T-helper 9 cell (primary cell): ENCODE data around the gene CCDC8.
"Not testable (repeated sequence)": the region's sequence is repeated elsewhere in the genome, so short reads cannot be mapped to it uniquely, and the experiment has no call there.

ENCODE experiments used
- DNase-seq: peaks from one replicate; pipeline ENCODE4 v3.0.0-alpha.2; 2020

The CCDC8 gene

DNA sequence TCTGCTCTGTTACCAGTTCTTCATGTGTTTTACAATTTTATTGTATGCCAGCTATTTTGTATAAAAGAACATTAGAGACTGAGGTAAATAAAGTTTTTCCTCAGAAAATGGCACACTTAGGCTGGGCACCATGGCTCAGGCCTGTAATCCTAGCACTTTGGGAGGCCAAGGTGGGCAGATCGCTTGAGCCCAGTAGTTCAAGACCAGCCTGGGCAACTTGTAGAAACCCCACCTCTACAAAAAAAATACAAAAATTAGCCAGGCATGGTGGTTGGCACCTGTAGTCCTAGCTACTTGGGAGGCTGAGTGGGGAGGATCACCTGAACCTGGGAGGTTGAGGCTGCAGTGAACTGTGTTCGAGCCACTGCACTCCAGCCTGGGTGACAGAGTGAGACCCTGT lies 32.0 kb downstream of the CCDC8 start:
- DNase-seq: no peak

DNA sequence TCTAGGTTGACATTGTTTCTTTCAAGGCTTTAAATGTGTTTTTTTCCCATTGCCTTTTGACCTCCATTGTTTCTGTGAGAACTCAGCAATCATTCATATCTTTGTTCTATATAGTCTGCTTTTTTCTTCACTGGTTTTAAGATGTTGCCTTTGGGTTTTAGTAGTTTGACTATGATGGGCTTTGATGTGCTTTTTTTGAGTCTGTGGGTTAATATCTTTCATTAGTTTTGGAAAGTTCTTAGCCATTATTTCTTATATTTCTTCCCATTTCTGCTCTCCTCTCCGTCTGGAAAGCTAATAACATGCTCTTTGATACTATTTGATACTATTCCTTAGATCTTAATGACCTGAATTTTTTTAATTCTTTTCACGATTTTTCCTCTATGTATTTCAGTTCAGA lies 32.7 kb downstream of the CCDC8 start:
- no peak for DNase-seq

DNA sequence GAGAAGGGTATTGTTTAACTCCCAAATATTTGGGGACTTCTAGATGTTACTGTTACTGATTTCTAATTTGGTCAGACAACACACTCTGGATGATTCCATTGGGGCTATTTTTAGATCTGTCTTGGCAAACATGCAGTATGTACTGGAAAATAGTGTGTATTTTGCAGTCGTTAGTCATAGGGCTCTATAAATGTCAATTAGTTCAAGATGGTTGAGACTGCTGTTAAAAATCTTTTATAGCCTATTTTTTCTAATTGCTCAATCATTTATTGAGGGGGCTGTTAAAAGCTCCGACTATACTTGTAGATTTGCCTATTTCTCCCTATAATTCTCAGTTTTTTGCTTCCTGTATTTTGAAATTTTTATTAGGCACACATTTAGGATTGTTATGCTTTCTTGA lies 35.1 kb downstream of the CCDC8 start:
- DNase-seq: no peak

DNA sequence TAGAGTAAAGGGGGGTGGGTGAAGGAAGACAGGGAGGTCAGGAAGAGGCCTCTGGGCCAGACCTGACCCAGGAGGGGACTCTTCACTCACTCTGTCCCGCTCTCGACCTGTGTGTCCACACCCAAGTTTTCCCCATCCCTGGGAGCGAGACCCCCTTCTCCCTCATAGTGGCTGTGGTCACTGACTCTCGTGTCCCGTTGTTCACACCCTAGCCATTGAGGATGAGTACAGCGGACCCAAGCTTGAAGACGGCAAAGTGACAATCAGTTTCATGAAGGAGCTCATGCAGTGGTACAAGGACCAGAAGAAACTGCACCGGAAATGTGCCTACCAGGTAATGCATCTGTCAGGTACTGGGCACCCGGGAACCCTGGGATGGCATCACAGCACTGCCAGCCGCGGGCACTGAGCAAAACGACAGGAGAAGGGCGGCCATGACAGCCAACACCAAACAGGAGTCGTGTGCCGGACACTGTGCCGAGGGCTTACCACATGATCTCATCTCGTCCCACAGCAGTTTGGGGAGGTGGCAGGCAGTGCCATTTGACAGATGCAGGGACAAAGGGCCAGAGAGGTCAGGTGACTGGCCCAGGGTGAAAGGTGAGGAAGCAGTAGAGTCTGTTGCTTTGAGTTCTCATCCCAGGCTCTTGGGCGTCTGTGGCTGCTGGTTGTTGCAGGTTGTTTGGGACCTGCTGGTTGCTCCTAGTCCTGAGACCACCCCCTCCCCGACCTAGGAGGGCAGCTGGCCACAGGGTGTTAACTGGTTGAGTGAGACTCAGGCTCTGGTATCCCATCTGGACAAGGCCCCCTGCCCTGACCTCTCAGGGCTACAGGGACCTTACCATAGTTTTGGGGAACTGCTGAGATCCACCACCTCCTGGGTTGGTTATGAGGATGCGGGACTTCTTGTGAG lies 36.9 kb downstream of the CCDC8 start:
- no peak for DNase-seq

DNA sequence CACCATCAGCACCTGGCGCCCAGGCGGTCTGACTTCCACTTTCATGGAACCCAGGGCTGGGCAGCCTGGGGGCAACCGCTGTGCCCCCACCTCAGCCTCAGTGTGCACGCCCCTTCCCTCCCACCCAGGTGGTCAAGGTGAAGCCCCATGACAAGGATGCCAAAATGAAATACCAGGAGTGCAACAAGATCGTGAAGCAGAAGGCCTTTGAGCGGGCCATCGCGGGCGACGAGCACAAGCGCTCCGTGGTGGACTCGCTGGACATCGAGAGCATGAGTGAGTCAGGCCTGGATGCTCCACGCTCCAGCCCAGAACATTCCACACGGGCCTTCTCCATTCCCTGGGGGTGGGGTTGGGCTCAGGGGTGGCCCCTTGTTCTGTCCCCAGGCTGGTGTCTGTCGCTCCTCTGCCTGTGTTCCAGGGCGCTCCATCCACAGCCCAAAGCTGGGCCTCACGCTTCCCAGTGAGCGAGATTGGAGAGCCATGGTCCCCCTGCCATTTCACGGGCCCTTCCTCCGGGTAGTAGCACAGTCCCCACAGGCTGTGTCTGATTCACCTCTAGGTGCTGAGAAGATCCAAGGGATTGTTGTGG lies 37.8 kb downstream of the CCDC8 start:
- DNase-seq: not testable (repeated sequence)

DNA sequence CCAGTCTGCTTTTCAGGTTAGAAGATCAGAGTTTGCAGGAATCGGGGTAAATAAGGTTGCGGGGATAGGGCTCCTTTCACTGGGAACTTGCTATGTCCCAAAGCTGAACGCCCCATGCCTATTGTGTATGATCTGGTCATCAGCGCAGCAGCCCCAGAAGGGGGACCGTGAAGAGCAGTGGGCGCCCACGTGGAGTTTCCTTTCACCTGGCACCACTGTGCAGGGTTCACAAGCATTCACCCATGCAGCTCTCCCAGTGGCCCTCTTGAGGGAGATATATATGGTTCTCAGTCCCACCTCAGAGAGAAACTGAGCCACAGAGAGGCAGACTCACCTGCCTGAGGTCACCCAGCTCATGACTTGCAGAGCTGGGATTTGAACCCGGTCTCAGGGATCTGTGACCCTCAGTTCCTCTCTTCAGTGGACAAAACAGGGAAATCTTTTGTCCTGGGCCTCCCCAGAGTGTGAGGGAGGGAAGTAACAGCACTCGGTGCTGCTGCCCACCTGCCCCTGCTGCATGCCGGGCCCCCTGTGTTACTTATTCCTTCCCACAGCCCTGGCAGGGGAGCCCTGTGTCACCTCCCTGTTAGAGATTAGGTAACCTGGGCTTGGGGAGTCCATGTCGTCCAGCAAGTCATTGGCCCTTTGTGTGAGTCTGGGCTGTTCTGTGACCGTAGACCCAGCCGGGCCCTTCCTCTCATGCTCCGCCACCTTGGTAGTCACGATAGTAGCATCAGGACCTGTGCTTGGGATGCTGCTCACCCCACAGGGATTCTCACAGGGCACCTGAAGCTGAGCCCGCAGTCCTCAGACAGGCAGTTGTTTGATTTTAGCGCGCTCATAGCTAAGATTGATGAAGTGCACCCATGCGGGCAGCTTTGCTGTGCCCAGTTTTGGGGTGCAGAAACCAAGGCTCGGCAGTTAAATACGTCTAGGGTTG lies 38.6 kb downstream of the CCDC8 start:
- no peak for DNase-seq

DNA sequence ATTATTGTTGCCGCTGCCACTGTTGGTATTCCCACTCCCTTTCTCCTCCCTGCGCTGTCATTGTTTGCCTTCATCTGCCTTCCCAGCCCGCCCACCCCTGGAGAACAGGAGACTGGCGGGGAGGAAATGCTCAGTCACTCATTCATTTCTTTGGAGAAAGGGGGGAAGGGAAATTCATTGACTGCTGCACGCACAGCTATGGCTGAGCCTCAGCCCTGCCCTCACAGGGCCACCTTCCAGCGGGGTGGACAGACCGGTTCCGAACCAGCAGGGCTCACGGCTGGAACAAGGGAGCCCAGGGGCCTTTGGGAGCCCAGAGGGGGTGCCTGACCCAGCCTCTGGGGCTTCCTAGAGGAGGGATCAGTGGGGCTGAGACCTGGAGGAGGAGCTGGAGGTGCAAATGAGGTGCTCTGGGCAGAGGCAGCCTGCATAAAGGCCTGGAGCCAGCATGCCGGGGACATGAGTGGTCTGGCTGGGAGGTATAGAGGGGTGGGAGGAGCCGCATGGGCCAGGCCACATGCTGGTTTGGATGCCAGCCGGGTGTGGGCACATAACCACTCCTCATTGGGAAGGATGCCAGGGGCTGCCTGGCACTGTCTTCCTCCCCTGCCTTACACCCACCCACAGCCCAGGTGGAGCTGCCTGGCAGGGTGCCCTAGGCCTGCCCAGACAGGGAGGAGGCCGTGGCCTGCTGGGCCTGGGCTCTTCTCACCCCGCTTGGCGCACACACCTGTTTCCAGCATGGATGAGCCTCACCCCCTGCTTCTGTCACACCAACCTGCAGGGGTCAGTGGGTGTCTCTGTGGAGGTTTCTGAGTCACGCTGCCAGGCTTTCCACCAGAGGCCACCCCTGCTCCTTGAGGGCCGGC lies 39.6 kb downstream of the CCDC8 start:
- DNase-seq: no peak

DNA sequence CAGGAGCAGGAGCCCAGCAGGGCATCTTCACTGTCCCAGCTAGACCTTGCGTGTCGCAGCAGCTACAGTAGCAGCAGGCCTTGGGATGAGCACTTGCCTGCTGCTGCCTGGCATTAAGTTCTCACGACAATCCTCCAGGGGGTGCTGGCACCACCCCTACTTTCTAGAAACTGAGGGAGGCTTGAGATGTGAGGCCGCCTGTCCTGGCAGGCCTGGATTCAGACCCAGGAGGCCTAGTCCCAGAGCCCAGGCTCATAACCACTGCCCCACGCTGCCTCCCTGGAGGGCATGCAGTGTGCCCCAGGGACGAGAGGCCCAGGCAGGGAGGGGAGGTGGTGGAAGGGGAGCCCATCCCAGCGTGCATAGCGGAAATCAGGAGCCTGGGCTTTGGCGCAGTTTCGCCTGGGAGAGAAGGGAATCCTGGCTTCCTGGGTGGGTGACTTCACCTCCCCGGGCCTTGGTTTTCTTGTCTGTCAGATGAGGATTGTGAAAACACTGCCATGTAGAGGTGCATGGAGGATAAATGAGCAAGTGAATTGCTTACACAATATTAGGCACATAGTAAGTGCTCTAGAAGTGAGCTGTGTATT lies 40.4 kb downstream of the CCDC8 start:
- no peak for DNase-seq

DNA sequence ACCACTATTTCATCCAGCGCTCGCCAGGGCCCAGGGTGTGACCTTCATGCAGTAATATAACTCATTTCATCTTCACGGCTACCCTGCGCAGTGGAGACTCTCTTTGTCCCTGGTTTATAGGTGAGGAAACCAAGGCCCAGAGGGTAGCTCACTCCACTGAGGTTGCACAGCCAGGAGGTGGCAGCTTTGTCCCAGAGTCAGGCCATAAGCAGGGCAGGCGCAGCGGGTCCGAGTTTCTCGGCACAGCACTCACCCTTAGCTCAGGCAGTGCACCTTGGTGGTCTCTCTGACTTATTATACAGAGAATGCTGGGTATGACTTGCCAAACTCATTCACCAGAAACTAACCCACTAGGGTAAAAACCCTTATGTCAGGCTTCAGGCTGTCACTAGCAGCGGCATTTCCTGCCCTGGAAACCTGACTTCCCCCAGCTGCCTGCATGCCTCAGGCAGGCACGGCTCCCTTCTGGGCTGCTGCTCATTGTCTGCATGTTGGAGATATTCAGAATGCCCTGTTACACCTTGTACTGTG lies 41.9 kb downstream of the CCDC8 start:
- DNase-seq: no peak

DNA sequence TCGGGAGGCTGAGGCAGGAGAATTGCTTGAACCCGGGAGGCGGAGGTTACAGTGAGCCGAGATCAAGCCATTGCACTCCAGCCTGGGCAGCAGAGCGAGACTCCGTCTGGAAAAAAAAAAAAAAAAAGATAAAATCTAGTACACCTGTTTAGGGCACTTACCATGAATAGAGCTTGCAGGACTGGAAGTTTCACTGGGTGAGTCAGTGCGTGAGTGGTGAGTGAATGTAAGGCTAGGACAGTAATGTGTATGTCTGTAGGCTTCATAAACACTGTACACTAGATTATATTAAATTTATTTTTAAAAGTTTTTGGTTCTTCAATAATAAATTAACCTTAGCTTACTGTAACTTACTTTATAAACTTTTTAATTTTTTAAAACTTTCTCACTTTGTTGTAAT lies 43.5 kb downstream of the CCDC8 start:
- no peak for DNase-seq

DNA sequence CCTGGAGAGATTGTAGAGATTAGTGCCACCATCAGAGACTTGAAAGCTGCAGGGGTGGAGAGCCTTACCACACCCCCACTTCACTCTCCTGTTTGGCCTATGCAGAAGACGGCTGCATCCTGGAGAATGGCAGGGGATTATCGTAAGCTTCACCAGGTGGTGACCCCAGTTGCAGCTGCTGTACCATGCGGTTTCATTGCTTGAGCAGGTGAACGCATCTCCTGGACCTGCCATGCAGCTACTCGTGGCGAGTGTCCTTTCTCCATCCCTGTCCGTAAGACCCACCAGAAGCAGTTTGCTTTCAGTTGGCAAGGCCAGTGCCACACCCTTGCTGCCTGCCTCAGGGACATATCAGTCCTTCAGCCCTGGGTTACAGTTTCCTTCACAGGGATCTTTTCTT lies 45.2 kb downstream of the CCDC8 start:
- DNase-seq: no peak

DNA sequence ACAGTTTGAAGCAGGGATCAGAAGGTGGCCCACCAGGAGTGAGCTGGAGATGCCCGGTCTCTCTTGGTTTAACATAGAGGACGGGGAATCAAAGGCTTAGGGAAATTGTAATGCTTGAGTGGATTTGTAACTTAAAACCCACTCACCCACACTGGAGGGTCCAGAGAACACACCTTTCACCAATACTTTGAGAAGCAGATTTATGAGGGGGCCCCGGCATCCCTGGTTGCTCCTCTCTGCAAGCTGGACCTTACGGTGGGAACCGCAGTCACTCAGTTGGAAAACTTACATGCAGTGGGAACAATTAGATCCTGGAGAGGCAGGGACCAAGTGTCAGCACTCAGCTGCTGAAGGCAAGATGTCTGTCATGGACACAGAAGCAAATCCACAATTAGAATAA lies 45.9 kb downstream of the CCDC8 start:
- no peak for DNase-seq

DNA sequence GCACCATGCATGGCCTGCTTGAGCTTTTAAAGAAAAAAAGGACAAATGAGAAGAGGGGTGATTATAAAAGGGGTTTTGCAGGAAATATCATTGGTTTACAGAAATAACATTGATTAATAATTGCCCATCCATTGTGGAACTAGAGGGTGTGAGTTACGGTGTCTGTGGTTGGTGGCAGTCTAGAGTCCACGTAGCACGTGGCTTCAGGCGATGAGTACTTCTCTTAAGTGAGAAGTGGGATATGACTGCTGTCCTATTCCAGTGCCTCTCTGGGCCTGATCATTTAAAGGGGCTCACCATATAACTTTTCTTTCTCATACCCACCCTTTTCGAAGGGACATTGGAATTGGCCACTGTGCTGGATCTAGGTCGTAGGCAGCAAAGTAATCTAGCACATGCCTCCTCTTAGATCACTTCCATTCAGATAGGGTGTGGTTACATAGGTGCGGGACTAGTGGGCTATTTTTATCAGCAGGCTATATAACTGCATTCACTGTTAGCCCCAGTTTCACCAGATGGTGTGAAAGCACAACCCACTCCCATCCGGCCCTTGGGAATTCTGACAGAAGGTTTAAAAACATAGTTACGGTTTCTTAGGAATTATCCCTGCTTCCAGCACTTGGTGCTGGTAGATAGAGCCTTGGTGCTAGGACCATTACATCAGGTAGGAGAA lies 46.6 kb downstream of the CCDC8 start:
- DNase-seq: no peak

DNA sequence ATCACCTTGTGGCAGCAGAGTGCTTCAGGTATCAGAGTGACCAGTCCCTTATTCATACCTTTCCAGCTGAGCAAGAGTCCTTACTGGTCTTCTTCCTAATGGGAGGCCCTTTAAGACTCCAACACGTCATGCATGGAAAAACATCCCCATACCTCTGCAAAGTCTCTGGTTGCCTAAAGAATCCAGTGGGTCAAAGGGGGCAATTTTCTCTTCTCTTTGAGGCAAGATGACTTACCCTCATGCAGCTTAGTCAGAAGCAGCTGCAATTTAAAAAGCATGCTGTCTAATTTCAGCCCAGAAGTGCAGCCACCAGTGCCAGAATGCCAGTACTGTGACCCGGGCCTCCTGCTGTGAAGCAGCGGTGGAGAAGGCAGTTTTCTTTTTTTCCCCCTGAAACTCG lies 47.8 kb downstream of the CCDC8 start:
- no peak for DNase-seq

DNA sequence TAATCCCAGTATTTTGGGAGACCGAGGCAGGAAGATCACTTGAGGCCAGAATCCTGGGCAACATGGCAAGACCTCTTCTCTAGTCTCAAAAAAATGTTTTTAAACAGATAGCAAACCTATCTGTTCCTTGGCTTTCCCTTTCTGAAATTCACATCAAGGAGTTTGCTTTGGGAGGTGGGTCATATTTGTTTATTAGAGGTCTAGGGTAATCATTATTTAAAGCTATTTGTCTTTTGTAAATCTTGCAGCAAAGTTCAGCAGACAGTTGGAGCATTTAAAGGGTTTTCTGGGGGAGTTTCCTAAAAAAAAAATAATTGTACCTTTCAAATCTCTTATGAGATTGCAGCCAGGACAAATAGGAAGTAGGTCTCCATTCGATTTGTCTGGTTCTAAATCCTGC lies 49.0 kb downstream of the CCDC8 start:
- DNase-seq: no peak

DNA sequence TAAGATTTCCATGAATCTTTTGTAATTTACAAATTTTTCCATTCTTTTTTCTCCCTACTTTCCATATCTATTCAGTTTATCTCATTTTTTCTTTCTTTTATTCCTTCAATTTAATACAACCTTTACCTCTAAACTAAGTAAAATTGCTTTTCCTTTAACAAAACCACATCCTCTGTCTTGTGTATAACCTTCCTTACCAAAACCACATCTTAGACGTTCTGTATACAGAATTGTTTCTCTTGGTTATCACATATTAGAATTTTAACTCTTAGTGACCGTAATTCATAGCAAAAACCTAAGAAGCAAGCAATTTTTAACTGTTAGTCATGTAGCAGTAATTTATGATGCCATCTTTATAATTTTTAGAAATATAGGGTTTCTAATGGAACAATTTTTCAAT lies 51.4 kb downstream of the CCDC8 start:
- no peak for DNase-seq
